ENCODE results near the gene HERC4. TPM values are rescaled to one million over a fixed set of nuclear protein-coding genes. Genes with fewer than 3 reads are reported as not detected.
"Not testable (repeated sequence)": the region's sequence is repeated elsewhere in the genome, so short reads cannot be mapped to it uniquely, and the experiment has no call there.

The HERC4 gene
- total RNA-seq, 1 donor from 2014 or later = 79.5 TPM

- not testable (repeated sequence) for DNase-seq (ENCODE audit: low spot score)
These were observed 197.7 kb downstream of the HERC4 start for GRCh38 chr10:67877421-67877820.

GRCh38 chr10:67875340-67876238 is 199.5 kb downstream of the HERC4 start:
- no peak for DNase-seq (ENCODE audit: low spot score)

Other genes with a start within 250 kb of the HERC4 start
- 1.8 TPM for gene DNAJC12, start 237.1 kb downstream of the HERC4 start, total RNA-seq
- 23.5 TPM for gene SIRT1, start 190.6 kb downstream of the HERC4 start, total RNA-seq
- 0.08 TPM for gene MYPN, start 34.2 kb upstream of the HERC4 start, total RNA-seq
- not detected for gene ATOH7, start 156.8 kb upstream of the HERC4 start, total RNA-seq

Data from ureter (tissue), 1 donor.